ENCODE data around the gene C1QTNF7. TPM values are rescaled to one million over a fixed set of nuclear protein-coding genes. Genes with fewer than 3 reads are reported as not detected.

Gene C1QTNF7
- polyA plus RNA-seq, 1 of the 3 experiments (the other 2 are of a cell fraction) = not detected

DNA sequence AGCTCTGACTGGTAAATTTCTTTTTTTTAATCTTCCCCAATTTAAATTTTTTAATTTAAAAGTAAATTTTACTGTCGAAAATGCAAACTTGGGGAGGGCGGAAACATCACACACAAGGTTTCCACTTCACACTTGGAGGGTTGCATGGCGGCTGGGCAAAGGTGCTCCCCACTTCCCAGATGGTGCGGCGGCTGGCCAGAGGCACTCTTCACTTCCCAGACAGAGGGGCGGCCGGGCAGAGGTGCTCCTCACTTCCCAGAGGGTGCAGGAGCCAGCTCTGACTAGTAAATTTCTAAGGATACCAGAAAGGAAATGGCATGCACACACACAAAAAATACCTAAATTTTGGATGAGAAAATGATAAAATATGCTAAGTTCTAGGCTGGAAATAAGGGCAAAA is 16.4 kb downstream of the C1QTNF7 start:
- no peak overlapping the region for H3K9ac ChIP-seq
- no peaks in the 10 kb centered on the region for H3K4me1 ChIP-seq (ENCODE audit: control insufficient read depth in 1 of 2, insufficient read depth in 2 of 2, low read depth in 1 of 2, low read length in 1 of 2)
- POLR2A ChIA-PET = no interaction called here
- H3K27ac ChIP-seq (ENCODE audit: low read depth in 2 of 2, low read length in 1 of 2) = no peak overlapping the region
- TF ChIP-seq GATA2 (CRISPR knock-in tag; IDR thresholded peaks at IDR 0.05) = no peak
- no peak for TF ChIP-seq GABPA (IDR thresholded peaks at IDR 0.05; ENCODE audit: low read depth)
- TF ChIP-seq, protein P1, sequence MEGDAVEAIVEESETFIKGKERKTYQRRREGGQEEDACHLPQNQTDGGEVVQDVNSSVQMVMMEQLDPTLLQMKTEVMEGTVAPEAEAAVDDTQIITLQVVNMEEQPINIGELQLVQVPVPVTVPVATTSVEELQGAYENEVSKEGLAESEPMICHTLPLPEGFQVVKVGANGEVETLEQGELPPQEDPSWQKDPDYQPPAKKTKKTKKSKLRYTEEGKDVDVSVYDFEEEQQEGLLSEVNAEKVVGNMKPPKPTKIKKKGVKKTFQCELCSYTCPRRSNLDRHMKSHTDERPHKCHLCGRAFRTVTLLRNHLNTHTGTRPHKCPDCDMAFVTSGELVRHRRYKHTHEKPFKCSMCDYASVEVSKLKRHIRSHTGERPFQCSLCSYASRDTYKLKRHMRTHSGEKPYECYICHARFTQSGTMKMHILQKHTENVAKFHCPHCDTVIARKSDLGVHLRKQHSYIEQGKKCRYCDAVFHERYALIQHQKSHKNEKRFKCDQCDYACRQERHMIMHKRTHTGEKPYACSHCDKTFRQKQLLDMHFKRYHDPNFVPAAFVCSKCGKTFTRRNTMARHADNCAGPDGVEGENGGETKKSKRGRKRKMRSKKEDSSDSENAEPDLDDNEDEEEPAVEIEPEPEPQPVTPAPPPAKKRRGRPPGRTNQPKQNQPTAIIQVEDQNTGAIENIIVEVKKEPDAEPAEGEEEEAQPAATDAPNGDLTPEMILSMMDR (IDR thresholded peaks at IDR 0.05) = no peak
- no peak for TF ChIP-seq CHD2 (IDR thresholded peaks at IDR 0.05; ENCODE audit: low read length, partially characterized antibody)
- no peak for TF ChIP-seq TAF1 (IDR thresholded peaks at IDR 0.05; ENCODE audit: borderline replicate concordance, low read depth, low read length)
- TF ChIP-seq, protein P2, sequence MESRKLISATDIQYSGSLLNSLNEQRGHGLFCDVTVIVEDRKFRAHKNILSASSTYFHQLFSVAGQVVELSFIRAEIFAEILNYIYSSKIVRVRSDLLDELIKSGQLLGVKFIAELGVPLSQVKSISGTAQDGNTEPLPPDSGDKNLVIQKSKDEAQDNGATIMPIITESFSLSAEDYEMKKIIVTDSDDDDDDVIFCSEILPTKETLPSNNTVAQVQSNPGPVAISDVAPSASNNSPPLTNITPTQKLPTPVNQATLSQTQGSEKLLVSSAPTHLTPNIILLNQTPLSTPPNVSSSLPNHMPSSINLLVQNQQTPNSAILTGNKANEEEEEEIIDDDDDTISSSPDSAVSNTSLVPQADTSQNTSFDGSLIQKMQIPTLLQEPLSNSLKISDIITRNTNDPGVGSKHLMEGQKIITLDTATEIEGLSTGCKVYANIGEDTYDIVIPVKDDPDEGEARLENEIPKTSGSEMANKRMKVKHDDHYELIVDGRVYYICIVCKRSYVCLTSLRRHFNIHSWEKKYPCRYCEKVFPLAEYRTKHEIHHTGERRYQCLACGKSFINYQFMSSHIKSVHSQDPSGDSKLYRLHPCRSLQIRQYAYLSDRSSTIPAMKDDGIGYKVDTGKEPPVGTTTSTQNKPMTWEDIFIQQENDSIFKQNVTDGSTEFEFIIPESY (IDR thresholded peaks at IDR 0.05; ENCODE audit: borderline replicate concordance, low read depth) = no peak
- H3F3A ChIP-seq (replicated peaks; ENCODE audit: insufficient read depth) = no peaks in the 10 kb centered on the region
- 72% methylated on average over 7 of the region's 7 CpGs for WGBS (ENCODE audit: low lambda C conversion rate)
- no peaks in the 10 kb centered on the region for H3K79me2 ChIP-seq (ENCODE audit: insufficient read depth)
- H2AFZ ChIP-seq (ENCODE audit: low read depth) = no peak overlapping the region
- CTCF ChIA-PET = interaction anchor here (1.6 kb wide), 2 partner anchors 13 to 212 kb away, joined by 4 to 8 read pairs; no protein-coding TSS in a partner anchor
- H3K36me3 ChIP-seq (replicated peaks in 1 of 2; ENCODE audit: control insufficient read depth in 1 of 2, insufficient read depth in 2 of 2, low read length in 1 of 2) = no peaks in the 10 kb centered on the region
- no peak overlapping the region for H3K4me3 ChIP-seq (ENCODE audit: low read depth in 2 of 2, low read length in 1 of 2)
- DNase-seq = no peak
- no peak overlapping the region for H3K4me2 ChIP-seq
- H3K27me3 ChIP-seq (ENCODE audit: insufficient read depth) = no peaks in the 10 kb centered on the region
- H3K9me2 ChIP-seq = no peaks in the 10 kb centered on the region
- no peaks in the 10 kb centered on the region for H3K9me3 ChIP-seq
- no peaks in the 10 kb centered on the region for H4K20me1 ChIP-seq (ENCODE audit: insufficient read depth)

DNA sequence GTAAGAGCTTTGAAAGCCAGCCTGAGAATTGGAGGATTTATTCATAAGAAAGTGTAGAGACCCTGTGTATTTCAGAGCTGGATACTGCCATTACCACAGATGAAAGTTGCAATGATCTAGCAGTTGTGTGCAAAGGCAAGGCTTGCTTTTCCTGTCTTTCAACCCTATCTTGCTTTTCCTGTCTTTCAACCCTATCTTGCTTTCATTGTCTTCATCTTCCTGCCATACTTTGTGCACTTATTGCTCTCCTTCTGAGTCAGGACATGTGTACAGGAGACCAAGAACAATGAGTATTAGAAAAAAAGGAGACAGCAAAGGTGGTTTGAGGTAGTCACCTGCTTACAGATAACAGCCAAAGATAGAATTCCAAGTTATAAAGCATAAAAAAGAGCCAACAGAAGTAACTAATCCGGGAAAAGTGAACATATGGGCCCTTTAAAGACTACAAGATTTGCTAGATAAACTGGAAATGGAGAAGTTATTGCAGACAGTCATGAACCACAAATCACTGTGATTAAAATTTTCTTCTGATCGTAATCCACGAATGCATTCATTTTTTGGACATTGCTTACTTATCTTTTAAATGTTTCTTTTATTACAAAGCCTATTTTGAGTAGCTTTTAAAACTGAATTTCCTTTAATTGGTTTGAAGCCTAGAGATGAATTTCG is 17.2 kb downstream of the C1QTNF7 start:
- Histone ChIP-seq H3K27me3 (ENCODE audit: insufficient read depth) (no peaks in the 10 kb centered on the region), H3K9me2 (no peaks in the 10 kb centered on the region), H3K4me3 (ENCODE audit: low read depth in 2 of 2, low read length in 1 of 2) (no peak overlapping the region), H4K20me1 (ENCODE audit: insufficient read depth) (no peaks in the 10 kb centered on the region), H3K36me3 (replicated peaks in 1 of 2; ENCODE audit: control insufficient read depth in 1 of 2, insufficient read depth in 2 of 2, low read length in 1 of 2) (no peaks in the 10 kb centered on the region), H3K9ac (no peak overlapping the region), H2AFZ (ENCODE audit: low read depth) (no peak overlapping the region), H3K4me1 (ENCODE audit: control insufficient read depth in 1 of 2, insufficient read depth in 2 of 2, low read depth in 1 of 2, low read length in 1 of 2) (no peaks in the 10 kb centered on the region), H3K27ac (ENCODE audit: low read depth in 2 of 2, low read length in 1 of 2) (no peak overlapping the region), H3K4me2 (no peak overlapping the region), H3K9me3 (no peaks in the 10 kb centered on the region), H3K79me2 (ENCODE audit: insufficient read depth) (no peaks in the 10 kb centered on the region), H3F3A (replicated peaks; ENCODE audit: insufficient read depth) (no peaks in the 10 kb centered on the region)
- ChIA-PET POLR2A (no interaction called here), CTCF (interaction anchor here (0.6 to 1.6 kb wide), 3 partner anchors 12 to 213 kb away, joined by 3 to 4 read pairs (median 3); no protein-coding TSS in a partner anchor)
- no peak for DNase-seq
- WGBS (ENCODE audit: low lambda C conversion rate) = 20% methylated on average over 4 of the region's 4 CpGs
- TF ChIP-seq FOSL2 (IDR thresholded peaks at IDR 0.05; ENCODE audit: borderline replicate concordance, low read depth) = no peak
- TF ChIP-seq CHD2 (IDR thresholded peaks at IDR 0.05; ENCODE audit: low read length, partially characterized antibody) = no peak
- TF ChIP-seq JUND (IDR thresholded peaks at IDR 0.05) = 0 out of 2 replicates have a peak, but pooled peaks have one; percentile 11
- TF ChIP-seq, protein P1 (IDR thresholded peaks at IDR 0.05) = no peak
- TF ChIP-seq, protein P3, sequence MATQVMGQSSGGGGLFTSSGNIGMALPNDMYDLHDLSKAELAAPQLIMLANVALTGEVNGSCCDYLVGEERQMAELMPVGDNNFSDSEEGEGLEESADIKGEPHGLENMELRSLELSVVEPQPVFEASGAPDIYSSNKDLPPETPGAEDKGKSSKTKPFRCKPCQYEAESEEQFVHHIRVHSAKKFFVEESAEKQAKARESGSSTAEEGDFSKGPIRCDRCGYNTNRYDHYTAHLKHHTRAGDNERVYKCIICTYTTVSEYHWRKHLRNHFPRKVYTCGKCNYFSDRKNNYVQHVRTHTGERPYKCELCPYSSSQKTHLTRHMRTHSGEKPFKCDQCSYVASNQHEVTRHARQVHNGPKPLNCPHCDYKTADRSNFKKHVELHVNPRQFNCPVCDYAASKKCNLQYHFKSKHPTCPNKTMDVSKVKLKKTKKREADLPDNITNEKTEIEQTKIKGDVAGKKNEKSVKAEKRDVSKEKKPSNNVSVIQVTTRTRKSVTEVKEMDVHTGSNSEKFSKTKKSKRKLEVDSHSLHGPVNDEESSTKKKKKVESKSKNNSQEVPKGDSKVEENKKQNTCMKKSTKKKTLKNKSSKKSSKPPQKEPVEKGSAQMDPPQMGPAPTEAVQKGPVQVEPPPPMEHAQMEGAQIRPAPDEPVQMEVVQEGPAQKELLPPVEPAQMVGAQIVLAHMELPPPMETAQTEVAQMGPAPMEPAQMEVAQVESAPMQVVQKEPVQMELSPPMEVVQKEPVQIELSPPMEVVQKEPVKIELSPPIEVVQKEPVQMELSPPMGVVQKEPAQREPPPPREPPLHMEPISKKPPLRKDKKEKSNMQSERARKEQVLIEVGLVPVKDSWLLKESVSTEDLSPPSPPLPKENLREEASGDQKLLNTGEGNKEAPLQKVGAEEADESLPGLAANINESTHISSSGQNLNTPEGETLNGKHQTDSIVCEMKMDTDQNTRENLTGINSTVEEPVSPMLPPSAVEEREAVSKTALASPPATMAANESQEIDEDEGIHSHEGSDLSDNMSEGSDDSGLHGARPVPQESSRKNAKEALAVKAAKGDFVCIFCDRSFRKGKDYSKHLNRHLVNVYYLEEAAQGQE (IDR thresholded peaks at IDR 0.05; ENCODE audit: low read depth, low read length) = no peak
- no peak for TF ChIP-seq NRF1 (IDR thresholded peaks at IDR 0.05; ENCODE audit: low read depth, low read length)
- TF ChIP-seq, protein P4, sequence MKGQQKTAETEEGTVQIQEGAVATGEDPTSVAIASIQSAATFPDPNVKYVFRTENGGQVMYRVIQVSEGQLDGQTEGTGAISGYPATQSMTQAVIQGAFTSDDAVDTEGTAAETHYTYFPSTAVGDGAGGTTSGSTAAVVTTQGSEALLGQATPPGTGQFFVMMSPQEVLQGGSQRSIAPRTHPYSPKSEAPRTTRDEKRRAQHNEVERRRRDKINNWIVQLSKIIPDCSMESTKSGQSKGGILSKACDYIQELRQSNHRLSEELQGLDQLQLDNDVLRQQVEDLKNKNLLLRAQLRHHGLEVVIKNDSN (IDR thresholded peaks at IDR 0.05; ENCODE audit: borderline replicate concordance, low read depth) = no peak
- TF ChIP-seq EP300 (IDR thresholded peaks at IDR 0.05; ENCODE audit: borderline replicate concordance in 1 of 2, low read depth in 1 of 2, low read length in 1 of 2) = peak in 1 of 2 experiments; percentile 21; a peak in 1 of 4 replicates
- TF ChIP-seq TCF12 (IDR thresholded peaks at IDR 0.05) = peak; percentile 56; the same call in 1 of the 2 replicates
- no peak for TF ChIP-seq MEF2A (IDR thresholded peaks at IDR 0.05; ENCODE audit: borderline replicate concordance, low read depth)

Data from SK-N-SH (cell line).